ENCODE data around the gene METTL13.

METTL13 gene

DNA sequence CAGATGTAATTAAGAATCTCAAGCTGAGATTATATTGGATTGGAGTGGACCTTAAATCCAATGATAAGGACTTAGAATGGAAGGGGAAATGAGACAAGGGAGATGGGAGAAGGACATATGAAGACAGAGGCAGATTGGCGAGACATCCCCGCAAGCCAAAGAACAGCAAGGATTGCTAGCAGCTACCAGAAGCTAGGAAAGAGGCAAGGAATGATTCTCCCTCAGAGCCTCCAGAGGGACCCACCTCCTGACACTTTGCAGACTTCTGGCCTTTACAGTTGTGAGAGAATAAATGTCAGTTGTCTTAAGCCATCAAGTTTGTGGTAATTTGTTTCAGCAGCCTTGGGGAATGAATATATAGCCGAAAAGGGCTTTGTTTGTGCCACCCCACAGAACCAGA is 20.7 kb downstream of the METTL13 start (continued):
- TF ChIP-seq, protein P1, sequence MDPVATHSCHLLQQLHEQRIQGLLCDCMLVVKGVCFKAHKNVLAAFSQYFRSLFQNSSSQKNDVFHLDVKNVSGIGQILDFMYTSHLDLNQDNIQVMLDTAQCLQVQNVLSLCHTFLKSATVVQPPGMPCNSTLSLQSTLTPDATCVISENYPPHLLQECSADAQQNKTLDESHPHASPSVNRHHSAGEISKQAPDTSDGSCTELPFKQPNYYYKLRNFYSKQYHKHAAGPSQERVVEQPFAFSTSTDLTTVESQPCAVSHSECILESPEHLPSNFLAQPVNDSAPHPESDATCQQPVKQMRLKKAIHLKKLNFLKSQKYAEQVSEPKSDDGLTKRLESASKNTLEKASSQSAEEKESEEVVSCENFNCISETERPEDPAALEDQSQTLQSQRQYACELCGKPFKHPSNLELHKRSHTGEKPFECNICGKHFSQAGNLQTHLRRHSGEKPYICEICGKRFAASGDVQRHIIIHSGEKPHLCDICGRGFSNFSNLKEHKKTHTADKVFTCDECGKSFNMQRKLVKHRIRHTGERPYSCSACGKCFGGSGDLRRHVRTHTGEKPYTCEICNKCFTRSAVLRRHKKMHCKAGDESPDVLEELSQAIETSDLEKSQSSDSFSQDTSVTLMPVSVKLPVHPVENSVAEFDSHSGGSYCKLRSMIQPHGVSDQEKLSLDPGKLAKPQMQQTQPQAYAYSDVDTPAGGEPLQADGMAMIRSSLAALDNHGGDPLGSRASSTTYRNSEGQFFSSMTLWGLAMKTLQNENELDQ (tag by site-specific recombination; IDR thresholded peaks at IDR 0.05; ENCODE audit: low read depth), result no peak

DNA sequence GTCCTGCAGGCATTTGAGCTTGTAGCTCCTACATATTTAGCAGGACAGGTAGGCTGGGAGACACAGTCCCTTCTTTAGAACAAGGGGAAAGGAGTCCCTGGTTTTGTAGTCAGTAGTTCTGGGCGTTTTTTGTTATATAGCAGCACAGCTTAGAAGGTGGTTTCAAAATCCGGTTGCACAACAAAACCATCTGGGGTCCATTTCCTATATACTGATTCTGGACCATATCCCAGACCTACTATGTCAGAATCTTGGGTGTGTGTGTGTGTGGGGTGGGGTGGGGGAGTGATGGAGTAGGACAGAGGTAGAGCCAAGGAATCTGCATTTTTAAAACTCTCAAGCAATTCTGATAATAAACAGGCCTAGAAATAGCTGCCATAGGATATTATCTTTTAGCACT is 21.6 kb downstream of the METTL13 start:
- ChIA-PET CTCF (interaction anchor here (0.5 to 11.4 kb wide), 13 partner anchors 8 to 613 kb away, joined by 3 to 378 read pairs (median 4); no protein-coding TSS in a partner anchor), POLR2A (interaction anchor here (3.9 kb wide), 1 partner anchor 39 kb away, joined by 13 read pairs; the partner anchor contains the start of gene DNM3)
- no peak overlapping the region for H3K4me3 ChIP-seq (ENCODE audit: low read depth, low read length)
- H3K9me3 ChIP-seq (ENCODE audit: control insufficient read depth, insufficient read depth, low read depth, low read length), result no peaks in the 10 kb centered on the region
- no peaks in the 10 kb centered on the region for H3K4me1 ChIP-seq (ENCODE audit: control insufficient read depth, insufficient read depth, low read length)
- H3K36me3 ChIP-seq (ENCODE audit: control insufficient read depth in 2 of 2, insufficient read depth in 1 of 2, low read length in 2 of 2), result peaks cover 0 to 3% of the 10 kb centered on the region in 2 experiments; a peak in 1 of 3 replicates
- no peak for TF ChIP-seq ZNF639 (tag by site-specific recombination; IDR thresholded peaks at IDR 0.05)
- TF ChIP-seq ZNF2 (tag by site-specific recombination; IDR thresholded peaks at IDR 0.05), result no peak
- no peak for TF ChIP-seq ZNF140 (tag by site-specific recombination; IDR thresholded peaks at IDR 0.05)
- no peak overlapping the region for H3K27ac ChIP-seq (ENCODE audit: extremely low read depth, low read depth, low read length)

DNA sequence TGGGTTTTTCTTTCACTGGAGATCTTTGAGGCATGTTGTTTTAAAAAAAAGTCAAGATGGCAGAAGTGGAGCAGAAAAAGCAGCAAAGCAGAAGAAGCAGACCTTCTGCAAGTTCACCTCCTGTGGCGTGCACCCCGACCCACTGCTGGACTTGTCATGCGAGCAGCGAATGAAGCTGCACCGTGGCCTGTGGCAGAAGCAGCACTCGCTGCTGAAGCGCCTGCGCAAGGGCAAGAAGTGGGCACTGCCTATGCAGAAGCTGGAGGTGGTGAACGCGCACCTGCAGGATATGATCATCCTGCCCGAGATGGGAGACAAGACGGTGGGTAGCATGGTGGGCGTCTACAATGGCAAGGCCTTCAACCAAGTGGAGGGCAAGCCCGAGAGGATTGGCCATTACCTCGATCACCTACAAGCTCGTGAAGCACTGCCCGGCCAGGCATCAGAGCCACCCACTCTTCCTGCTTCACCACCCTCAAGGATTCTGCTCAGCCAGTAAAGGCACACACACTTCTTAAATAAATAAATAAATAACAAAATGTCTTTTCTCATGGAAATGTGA is 22.1 kb downstream of the METTL13 start:
- CTCF ChIA-PET, result interaction anchor here (0.5 to 11.4 kb wide), 9 partner anchors 7 to 217 kb away, joined by 3 to 378 read pairs (median 3); no protein-coding TSS in a partner anchor
- Histone ChIP-seq H3K9me3 (ENCODE audit: control insufficient read depth, insufficient read depth, low read depth, low read length) (no peaks in the 10 kb centered on the region), H3K36me3 (ENCODE audit: control insufficient read depth in 2 of 2, insufficient read depth in 1 of 2, low read length in 2 of 2) (no peaks in the 10 kb centered on the region), H3K27ac (ENCODE audit: extremely low read depth, low read depth, low read length) (no peak overlapping the region), H3K4me1 (ENCODE audit: control insufficient read depth, insufficient read depth, low read length) (no peaks in the 10 kb centered on the region), H3K4me3 (ENCODE audit: low read depth, low read length) (no peak overlapping the region)
- POLR2A ChIA-PET, result no interaction called here
- no peak for TF ChIP-seq SCRT2 (tag by site-specific recombination; IDR thresholded peaks at IDR 0.05)
- no peak for TF ChIP-seq ZEB2 (tag by site-specific recombination; IDR thresholded peaks at IDR 0.05)
- no peak for TF ChIP-seq ZNF174 (tag by site-specific recombination; IDR thresholded peaks at IDR 0.05)
- TF ChIP-seq ZBTB11 (tag by site-specific recombination; conservative IDR thresholded peaks at IDR 0.05; ENCODE audit: low read depth), result no peak
- TF ChIP-seq, protein P2, sequence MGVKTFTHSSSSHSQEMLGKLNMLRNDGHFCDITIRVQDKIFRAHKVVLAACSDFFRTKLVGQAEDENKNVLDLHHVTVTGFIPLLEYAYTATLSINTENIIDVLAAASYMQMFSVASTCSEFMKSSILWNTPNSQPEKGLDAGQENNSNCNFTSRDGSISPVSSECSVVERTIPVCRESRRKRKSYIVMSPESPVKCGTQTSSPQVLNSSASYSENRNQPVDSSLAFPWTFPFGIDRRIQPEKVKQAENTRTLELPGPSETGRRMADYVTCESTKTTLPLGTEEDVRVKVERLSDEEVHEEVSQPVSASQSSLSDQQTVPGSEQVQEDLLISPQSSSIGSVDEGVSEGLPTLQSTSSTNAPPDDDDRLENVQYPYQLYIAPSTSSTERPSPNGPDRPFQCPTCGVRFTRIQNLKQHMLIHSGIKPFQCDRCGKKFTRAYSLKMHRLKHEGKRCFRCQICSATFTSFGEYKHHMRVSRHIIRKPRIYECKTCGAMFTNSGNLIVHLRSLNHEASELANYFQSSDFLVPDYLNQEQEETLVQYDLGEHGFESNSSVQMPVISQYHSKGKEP (tag by site-specific recombination; IDR thresholded peaks at IDR 0.05), result no peak
- TF ChIP-seq ZNF112 (tag by site-specific recombination; IDR thresholded peaks at IDR 0.05), result no peak
- TF ChIP-seq ZNF433 (tag by site-specific recombination; IDR thresholded peaks at IDR 0.05; ENCODE audit: low read depth), result no peak
- TF ChIP-seq ZNF521 (tag by site-specific recombination; IDR thresholded peaks at IDR 0.05), result no peak
- TF ChIP-seq ZBTB10 (tag by site-specific recombination; IDR thresholded peaks at IDR 0.05), result no peak
- no peak for TF ChIP-seq IKZF3 (tag by site-specific recombination; IDR thresholded peaks at IDR 0.05)
- TF ChIP-seq EGR2 (tag by site-specific recombination; IDR thresholded peaks at IDR 0.05; ENCODE audit: low read depth), result no peak
- no peak for TF ChIP-seq ZNF341 (tag by site-specific recombination; IDR thresholded peaks at IDR 0.05; ENCODE audit: low read depth)
- TF ChIP-seq ZNF560 (tag by site-specific recombination; IDR thresholded peaks at IDR 0.05; ENCODE audit: borderline replicate concordance), result no peak
- no peak for TF ChIP-seq ZNF561 (tag by site-specific recombination; IDR thresholded peaks at IDR 0.05; ENCODE audit: borderline replicate concordance)
- no peak for TF ChIP-seq ZNF211 (tag by site-specific recombination; IDR thresholded peaks at IDR 0.05; ENCODE audit: low read depth)
- no peak for TF ChIP-seq ZNF2 (tag by site-specific recombination; IDR thresholded peaks at IDR 0.05)
- TF ChIP-seq REPIN1 (tag by site-specific recombination; IDR thresholded peaks at IDR 0.05; ENCODE audit: low read depth), result no peak

Measured in HEK293 (cell line).